ENCODE data around the gene CAPN7.
A peak's percentile ranks its signal among the peaks of the same experiment; 100 is the strongest.

CAPN7 gene

DNA sequence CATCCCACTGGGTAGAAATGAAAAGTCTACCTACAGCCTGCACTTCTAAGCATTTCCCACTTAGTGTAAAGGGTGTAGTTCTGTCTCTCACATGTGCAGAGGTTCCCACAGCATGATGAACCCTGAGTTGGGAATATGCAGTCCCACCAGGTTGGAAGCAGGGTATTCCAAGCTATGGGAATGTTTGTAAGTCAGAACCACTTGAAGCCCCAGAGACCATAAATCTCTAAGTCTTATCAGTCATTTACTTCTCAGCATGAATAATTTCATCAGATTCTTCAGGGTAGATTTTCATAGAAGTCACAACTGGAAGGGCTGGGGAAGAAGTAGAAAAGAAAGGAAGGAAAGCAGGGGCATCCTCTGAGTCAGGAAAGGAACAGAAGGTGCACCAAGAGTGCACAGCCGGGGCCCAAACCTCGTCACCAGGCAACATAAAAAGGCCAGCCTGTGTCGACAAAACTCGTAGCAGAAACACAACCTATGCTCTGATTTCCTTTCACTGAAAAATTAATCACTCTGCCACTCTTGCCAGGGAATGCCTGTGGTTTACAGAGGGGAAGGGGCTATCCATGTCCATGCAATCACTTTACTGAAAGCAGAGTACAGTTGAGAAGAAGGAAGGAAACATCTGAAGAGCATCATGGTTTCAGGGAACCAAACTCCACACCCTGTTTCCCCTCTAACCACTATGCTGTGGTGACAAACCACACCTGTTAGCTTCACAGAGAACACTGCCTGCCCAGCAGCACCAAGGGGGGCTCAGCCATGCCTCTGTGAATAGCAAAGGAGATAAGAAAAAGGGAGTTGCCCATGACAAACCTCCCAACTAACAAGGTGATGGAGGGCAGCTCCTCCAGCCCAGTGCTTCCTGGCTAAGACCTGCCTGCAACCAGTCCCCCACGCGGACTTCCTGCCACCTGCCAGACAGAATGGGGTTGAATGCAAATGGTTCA, 85.8 kb downstream of the CAPN7 start:
- Mint-ChIP-seq H3K4me1 (ENCODE audit: low read depth in 2 of 2) (peaks cover 59 to 79% of the 10 kb centered on the region in 2 donors), H3K27me3 (no peaks in the 10 kb centered on the region), H3K4me3 (peak overlapping the region; percentile 79 to 81), H3K36me3 (ENCODE audit: insufficient read depth) (peaks cover 19% of the 10 kb centered on the region), H3K27ac (peak overlapping the region; percentile 90 to 95), H3K9me3 (no peaks in the 10 kb centered on the region)
- peak; percentile 73 to 76 (median 75) for DNase-seq
- ATAC-seq (replicated peaks) = peak; percentile 95

DNA sequence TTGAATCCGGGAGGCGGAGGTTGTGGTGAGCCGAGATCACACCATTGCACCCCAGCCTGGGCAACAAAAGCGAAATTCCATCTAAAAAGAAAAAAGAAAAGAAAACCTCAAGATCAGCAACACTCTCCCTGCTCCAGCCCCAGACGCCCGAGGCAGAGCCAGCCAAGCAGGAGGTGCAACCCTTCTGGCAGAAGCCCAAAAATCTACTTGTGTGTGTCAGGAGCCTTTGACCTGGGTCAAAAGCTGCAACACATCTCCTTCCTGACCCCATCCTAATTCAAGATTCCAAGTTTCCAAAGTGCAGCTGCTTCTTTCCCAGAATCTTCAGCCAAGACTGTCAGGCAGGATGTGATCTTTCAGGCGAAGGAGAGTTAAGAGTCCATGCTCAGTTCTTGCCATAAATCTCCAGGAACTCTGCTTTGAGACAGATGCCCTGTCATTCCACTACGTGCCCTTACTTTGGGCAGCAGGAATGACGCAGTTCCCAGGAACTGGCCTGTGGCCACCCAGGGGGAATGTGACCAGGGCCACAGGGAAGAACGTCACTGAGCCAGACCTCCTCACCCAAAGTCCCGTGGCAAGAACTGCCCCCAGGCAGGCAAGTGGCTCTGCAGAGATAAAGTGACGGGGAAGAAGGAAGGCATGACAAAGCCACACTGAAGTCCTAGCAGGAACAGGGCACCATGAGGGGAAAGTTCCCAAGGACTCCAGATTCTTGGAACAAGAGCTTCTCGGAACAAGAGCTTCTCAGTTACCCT, 86.9 kb downstream of the CAPN7 start:
- ATAC-seq (replicated peaks) (no peak), DNase-seq (no peak)
- Mint-ChIP-seq H3K9me3 (no peaks in the 10 kb centered on the region), H3K27ac (peak overlapping the region; percentile 90 to 95), H3K4me3 (peak overlapping the region; percentile 79 to 81), H3K27me3 (no peaks in the 10 kb centered on the region), H3K36me3 (ENCODE audit: insufficient read depth) (peaks cover 26% of the 10 kb centered on the region), H3K4me1 (ENCODE audit: low read depth in 2 of 2) (peaks cover 66 to 85% of the 10 kb centered on the region in 2 donors)

DNA sequence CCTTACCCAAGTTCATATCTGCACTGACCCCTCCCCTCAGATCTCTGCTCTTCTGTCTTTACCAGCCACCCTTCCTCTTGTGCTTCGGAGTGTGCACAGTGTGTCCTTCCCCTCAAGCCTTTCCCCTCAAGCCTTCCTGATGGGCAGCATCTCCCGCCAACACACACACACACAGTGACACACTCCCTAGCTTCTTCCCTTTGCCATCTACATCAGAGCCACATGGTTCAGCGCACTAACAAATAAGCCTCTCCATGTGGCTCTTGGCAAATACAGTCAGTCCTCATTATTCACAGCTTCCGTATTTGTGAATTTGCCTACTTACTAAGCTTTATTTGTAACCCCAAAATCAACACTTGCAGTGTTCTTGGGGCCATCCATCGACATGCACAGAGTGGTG, 88.9 kb downstream of the CAPN7 start:
- DNase-seq (no peak), ATAC-seq (replicated peaks) (no peak)
- peaks cover 56 to 76% of the 10 kb centered on the region in 2 donors for H3K4me1 Mint-ChIP-seq (ENCODE audit: low read depth in 2 of 2)
- no peaks in the 10 kb centered on the region for H3K9me3 Mint-ChIP-seq
- peaks cover 30% of the 10 kb centered on the region for H3K36me3 Mint-ChIP-seq (ENCODE audit: insufficient read depth)
- H3K27ac Mint-ChIP-seq = peak overlapping the region; percentile 90 to 95
- H3K4me3 Mint-ChIP-seq = peak overlapping the region in 1 of 2 donors; percentile 7
- no peaks in the 10 kb centered on the region for H3K27me3 Mint-ChIP-seq

DNA sequence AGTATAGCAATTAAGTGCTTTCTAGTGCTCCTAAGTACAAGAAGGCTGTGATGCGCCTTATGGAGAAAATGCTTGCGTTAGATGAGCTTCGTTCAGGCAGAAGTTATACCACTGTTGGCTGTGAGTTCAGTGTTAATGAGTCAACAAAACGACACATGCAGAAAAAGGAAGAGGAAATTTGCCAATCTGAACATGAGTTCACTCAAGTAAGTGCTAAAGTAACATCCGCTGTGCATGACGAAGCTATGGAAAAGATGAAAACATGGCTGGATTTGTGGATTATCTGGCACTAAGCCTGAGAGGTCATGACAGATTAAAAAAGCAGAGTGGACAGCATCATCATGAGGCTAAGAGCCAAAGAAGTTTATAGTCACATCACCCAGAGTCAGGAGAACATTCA, 89.5 kb downstream of the CAPN7 start:
- ATAC-seq (replicated peaks) (no peak), DNase-seq (no peak)
- Mint-ChIP-seq H3K27me3 (no peaks in the 10 kb centered on the region), H3K9me3 (no peaks in the 10 kb centered on the region), H3K36me3 (ENCODE audit: insufficient read depth) (peaks cover 36% of the 10 kb centered on the region), H3K4me3 (peak overlapping the region in 1 of 2 donors; percentile 2), H3K27ac (peak overlapping the region; percentile 90 to 95), H3K4me1 (ENCODE audit: low read depth in 2 of 2) (peaks cover 60 to 77% of the 10 kb centered on the region in 2 donors)

DNA sequence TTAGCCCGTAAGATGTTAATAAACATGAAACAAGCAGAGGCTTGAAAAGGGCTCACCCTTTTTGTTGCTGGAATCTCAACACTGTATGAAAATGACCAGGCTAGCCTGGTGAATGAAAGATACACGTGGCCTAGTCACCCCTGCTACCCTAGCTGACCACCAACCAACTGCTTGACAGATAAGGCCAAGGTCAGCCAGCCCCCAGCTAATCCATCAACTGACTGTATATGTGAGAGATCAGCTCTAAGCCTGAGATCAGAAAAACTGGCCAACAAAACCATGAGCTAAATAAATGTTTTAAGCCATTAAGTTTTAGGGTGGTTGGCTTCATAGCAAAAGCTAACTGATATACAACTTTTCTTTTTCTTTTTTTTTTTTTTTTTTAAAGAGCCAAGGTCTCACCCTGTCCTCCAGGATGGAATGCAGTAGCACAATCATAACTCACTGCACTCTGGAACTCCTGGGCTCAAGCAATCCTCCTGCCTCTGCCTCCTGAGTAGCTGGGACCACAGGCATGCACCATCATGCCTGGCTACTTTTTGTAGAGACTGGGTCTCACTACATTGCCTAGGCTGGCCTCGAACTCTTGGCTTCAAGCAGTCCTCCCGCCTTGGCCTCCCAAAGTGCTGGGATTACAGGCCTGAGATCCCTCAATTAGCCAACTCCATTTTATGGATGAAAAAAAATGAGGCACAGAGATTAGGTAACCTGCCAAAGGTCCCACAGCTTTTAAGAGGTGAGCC, 91.7 kb downstream of the CAPN7 start:
- H3K9me3 Mint-ChIP-seq = no peaks in the 10 kb centered on the region
- H3K27ac Mint-ChIP-seq = peak overlapping the region; percentile 90 to 95
- ATAC-seq (replicated peaks) (no peak), DNase-seq (no peak)
- H3K4me1 Mint-ChIP-seq (ENCODE audit: low read depth in 2 of 2) = peaks cover 62 to 78% of the 10 kb centered on the region in 2 donors
- H3K27me3 Mint-ChIP-seq = no peaks in the 10 kb centered on the region
- H3K36me3 Mint-ChIP-seq (ENCODE audit: insufficient read depth) = peaks cover 41% of the 10 kb centered on the region
- H3K4me3 Mint-ChIP-seq = peak overlapping the region; percentile 28 to 82

DNA sequence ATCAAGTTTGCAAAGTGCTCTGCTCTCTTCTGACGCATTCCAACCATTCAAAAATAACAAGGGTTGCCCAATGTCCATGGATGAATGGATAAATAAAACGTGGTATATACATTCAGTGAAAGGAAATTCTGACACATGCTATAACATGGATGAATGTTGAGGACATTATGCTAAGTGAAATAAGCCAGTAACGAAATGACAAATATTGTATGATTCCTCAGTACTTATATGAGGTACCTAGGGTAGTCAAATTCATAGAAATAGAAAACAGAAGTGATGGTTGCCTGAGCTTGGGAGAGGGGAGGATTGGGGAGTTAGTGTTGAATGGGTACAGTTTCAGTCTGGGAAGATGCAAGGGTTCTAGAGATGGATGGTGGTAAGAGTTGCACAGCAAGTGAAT, 92.5 kb downstream of the CAPN7 start:
- Mint-ChIP-seq H3K27me3 (no peaks in the 10 kb centered on the region), H3K9me3 (no peaks in the 10 kb centered on the region), H3K27ac (peak overlapping the region in 1 of 2 donors; percentile 90), H3K4me1 (ENCODE audit: low read depth in 2 of 2) (peaks cover 64 to 79% of the 10 kb centered on the region in 2 donors), H3K36me3 (ENCODE audit: insufficient read depth) (peaks cover 45% of the 10 kb centered on the region), H3K4me3 (peak overlapping the region; percentile 1 to 82)
- ATAC-seq (replicated peaks) (no peak), DNase-seq (no peak)

DNA sequence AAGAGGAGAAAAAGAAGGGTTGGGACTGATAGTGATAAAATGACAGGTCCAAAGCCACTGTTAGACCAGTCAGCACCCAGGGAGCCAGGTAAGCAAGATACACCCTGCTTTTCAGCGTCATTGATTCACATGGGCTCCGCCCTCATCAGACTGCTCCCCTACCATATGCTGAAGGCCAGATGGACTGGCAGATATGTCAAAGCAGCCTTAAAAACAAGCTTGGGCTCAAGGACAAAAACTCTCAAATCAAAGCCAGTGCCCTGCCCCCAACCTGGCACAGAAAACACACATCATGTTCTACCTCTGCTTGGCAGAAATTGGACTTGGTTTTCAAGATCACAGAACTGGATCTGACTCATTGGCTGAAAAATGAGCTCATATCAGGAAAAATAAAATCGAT, 93.0 kb downstream of the CAPN7 start:
- Mint-ChIP-seq H3K4me3 (peak overlapping the region; percentile 1 to 82), H3K36me3 (ENCODE audit: insufficient read depth) (peaks cover 46% of the 10 kb centered on the region)
- ATAC-seq (replicated peaks) = no peak

DNA sequence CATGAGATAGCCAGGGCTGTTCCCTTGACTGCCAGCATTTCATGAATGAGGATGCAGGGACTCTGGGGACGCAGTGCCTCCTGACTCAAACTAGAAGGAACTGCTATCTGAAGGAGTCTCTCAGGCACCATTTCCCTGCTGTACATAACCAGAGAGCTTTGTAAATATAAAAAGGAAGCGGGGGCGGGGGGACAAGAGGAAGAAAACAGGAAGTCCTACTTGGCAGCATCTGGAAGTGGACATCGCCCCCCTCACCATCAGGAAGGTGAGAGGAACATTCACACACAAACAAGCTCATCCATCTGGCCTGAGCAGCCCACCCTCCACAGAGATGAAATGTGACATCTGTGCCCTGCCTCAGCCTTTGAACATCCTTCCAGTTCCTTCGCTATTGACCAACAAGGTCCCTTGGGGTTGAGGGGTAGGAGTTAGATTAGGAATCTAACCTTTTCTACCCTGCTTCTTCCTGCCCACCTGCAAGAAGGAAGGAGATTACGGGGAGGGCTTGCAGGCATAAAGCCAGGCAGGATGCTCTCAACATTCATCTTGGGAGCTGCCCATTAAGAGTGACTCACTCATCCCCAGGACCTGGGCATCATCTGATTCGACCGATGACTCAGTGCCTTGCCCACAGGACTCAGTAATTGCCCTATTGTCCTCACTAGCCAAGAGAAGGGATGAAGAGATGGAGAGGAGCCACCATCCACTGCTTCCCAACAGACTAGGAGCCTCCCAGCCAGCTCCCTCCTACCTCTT, 94.5 kb downstream of the CAPN7 start:
- H3K9me3 Mint-ChIP-seq = no peaks in the 10 kb centered on the region
- DNase-seq (no peak), ATAC-seq (replicated peaks) (no peak)
- peaks cover 49% of the 10 kb centered on the region for H3K36me3 Mint-ChIP-seq (ENCODE audit: insufficient read depth)
- peaks cover 69 to 83% of the 10 kb centered on the region in 2 donors for H3K4me1 Mint-ChIP-seq (ENCODE audit: low read depth in 2 of 2)
- no peaks in the 10 kb centered on the region for H3K27me3 Mint-ChIP-seq
- H3K27ac Mint-ChIP-seq = peak overlapping the region; percentile 81 to 88
- H3K4me3 Mint-ChIP-seq = peak overlapping the region; percentile 82 to 89

More for the DNA sequence above, 93.0 kb downstream of the CAPN7 start:
- peak overlapping the region in 1 of 2 donors; percentile 90 for H3K27ac Mint-ChIP-seq
- H3K9me3 Mint-ChIP-seq = no peaks in the 10 kb centered on the region
- DNase-seq = no peak
- peaks cover 69 to 85% of the 10 kb centered on the region in 2 donors for H3K4me1 Mint-ChIP-seq (ENCODE audit: low read depth in 2 of 2)
- H3K27me3 Mint-ChIP-seq = no peaks in the 10 kb centered on the region

DNA sequence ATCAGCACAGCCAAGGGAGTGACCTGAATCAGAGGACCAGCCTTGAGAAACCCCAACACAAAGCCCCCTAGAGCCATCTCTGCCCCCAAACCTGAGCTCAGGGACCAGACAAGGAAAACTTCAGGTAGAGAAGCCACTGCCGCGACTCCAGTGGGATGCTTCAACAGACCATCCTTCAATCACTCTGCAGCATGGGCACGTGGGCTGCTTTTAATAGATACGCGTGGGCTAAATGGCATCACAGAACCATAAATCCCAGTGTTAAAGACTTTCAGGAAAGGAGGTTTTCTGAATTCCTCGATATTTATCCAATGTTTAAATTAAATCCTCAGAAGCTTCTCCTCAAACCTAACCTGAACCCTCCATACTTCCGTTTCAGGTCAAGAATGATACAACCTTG, 95.7 kb downstream of the CAPN7 start:
- Mint-ChIP-seq H3K36me3 (ENCODE audit: insufficient read depth) (peaks cover 48% of the 10 kb centered on the region), H3K9me3 (no peaks in the 10 kb centered on the region), H3K4me1 (ENCODE audit: low read depth in 2 of 2) (peaks cover 68 to 76% of the 10 kb centered on the region in 2 donors), H3K27ac (peak overlapping the region; percentile 92 to 96), H3K27me3 (no peaks in the 10 kb centered on the region), H3K4me3 (peak overlapping the region; percentile 82 to 89)
- ATAC-seq (replicated peaks) (no peak), DNase-seq (no peak)

All from effector memory CD8-positive, alpha-beta T cell (primary cell).